GM12892 (cell line): ENCODE measurements around the gene SRRM3.

Source experiments
- POLR2A ChIP-seq: IDR thresholded peaks from 2 replicates; pipeline ENCODE4 v1.6.1; 2011; ENCODE audit warnings: low read depth, low read length, control low read depth
- POLR2AphosphoS5 ChIP-seq: IDR thresholded peaks from 2 replicates; pipeline ENCODE4 v1.6.1; 2011; ENCODE audit warnings: low read depth, low read length, control low read depth
- TAF1 ChIP-seq: IDR thresholded peaks from 2 replicates; pipeline ENCODE4 v1.6.1; 2011; ENCODE audit warnings: low read depth, mild to moderate bottlenecking, control low read depth, low read length, borderline replicate concordance

GRCh38 chr7:76234282-76234584 is 32.5 kb downstream of the SRRM3 start:
- TF ChIP-seq POLR2AphosphoS5 (no peak), POLR2A (no peak), TAF1 (no peak)
